Measurements from ENCODE around the gene KIF3C.

- TF ChIP-seq POLR2AphosphoS2 (IDR thresholded peaks at IDR 0.05; ENCODE audit: low read length) (no peak), POLR2AphosphoS5 (IDR thresholded peaks at IDR 0.05; ENCODE audit: control insufficient read depth, insufficient read depth, low read depth, low read length) (no peak), LARP7 (IDR thresholded peaks at IDR 0.05) (no peak), ELF1 (tag; IDR thresholded peaks at IDR 0.05) (no peak), TEAD2 (tag; IDR thresholded peaks at IDR 0.05) (no peak), ZNF589 (CRISPR knock-in tag; IDR thresholded peaks at IDR 0.05; ENCODE audit: low read depth) (no peak)
Measured at GRCh38 chr2:25982968-25983280, 627 bp upstream of the KIF3C start.
